Skeletal muscle tissue (tissue), 4 donors: ENCODE measurements around the gene SMG6. TPM values are rescaled to one million over a fixed set of nuclear protein-coding genes. Genes with fewer than 3 reads are reported as not detected.

ENCODE experiments used
- H3K27ac ChIP-seq: one replicate; pipeline ENCODE4 v1.7.0; 2013; ENCODE audit warnings: mild to moderate bottlenecking, low read depth, low read length, inconsistent platforms
- H3K27me3 ChIP-seq, 3 donors: one replicate each; pipeline ENCODE4 v1.7.0; 2013; ENCODE audit warnings: low read length in 3 of 3; ENCODE audit not compliant: control insufficient read depth in 3 of 3, insufficient read depth in 3 of 3
- H3K36me3 ChIP-seq, 3 donors: one replicate each; pipeline ENCODE4 v1.7.0; 2013; ENCODE audit warnings: low read length in 3 of 3; ENCODE audit not compliant: control insufficient read depth in 3 of 3, insufficient read depth in 3 of 3
- H3K4me1 ChIP-seq, 3 donors: one replicate each; pipeline ENCODE4 v1.7.0; 2013; ENCODE audit warnings: low read length in 3 of 3, mild to moderate bottlenecking in 3 of 3; ENCODE audit not compliant: control insufficient read depth in 3 of 3, insufficient read depth in 3 of 3
- H3K4me3 ChIP-seq, 3 donors: one replicate each; pipeline ENCODE4 v1.7.0; 2013; ENCODE audit warnings: low read length in 3 of 3
- H3K9ac ChIP-seq, 3 donors: one replicate each; pipeline ENCODE4 v1.7.0; 2013; ENCODE audit warnings: low read length in 3 of 3, mild to moderate bottlenecking in 3 of 3, moderate library complexity in 2 of 3, low read depth in 1 of 3
- H3K9me3 ChIP-seq, 3 donors: one replicate each; pipeline ENCODE4 v1.7.0; 2013; ENCODE audit warnings: low read length in 3 of 3; ENCODE audit not compliant: control insufficient read depth in 3 of 3
- total RNA-seq: library from RNA; depleted of rRNA; stranded (reverse); fragments of >200 nt; gene quantifications from one replicate; pipeline ENCODE4 v1.2.3, GENCODE V29; 2014
- donor health status: Osteomylitis.

Gene SMG6
- total RNA-seq, 1 donor from 2014 or later, result 13.6 TPM

- Histone ChIP-seq H3K27ac (peak overlapping the region; percentile 23), H3K9me3 (no peaks in the 10 kb centered on the region), H3K36me3 (no peaks in the 10 kb centered on the region)
Measured at GRCh38 chr17:2092253-2092652, 211.3 kb downstream of the SMG6 start.

DNA sequence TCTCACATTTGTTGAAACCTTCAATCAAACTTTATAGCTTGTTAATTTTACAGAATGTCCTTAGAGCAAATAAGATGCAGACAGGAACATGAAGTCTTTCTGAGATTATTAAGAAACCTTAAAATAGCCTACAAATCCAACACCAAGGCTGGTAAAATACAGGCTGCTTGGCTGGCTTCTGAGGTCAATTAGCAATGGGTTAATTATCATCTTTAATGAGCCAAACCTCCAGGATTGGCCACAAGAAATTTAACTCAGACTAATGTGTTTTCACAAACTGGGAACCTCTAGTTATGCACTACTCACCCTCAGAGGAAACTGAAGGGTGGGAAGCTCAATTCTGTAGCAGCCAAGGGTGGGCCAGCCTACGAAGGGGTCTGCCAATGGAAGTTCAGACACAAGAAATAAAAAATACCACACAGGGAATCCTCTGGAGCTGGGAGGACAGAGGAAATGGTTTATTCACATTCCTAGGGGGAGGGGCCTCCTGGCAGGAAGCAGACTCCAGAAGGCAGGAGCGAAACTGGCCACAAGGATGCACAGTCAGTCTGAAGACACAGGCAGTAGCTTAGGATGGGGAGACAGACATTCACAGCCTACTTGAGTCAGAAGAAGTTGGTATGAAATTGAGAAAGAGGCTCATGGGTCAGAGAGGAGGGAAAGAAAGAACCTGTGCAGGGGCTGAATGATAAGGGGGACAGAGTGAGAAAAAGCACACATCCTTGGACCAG, 212.6 kb downstream of the SMG6 start:
- H3K9me3 ChIP-seq, result no peaks in the 10 kb centered on the region
- H3K9ac ChIP-seq, result peak overlapping the region in 1 of 3 donors; percentile 63
- peak overlapping the region in 1 of 3 donors; percentile 31 for H3K4me3 ChIP-seq
- no peaks in the 10 kb centered on the region for H3K36me3 ChIP-seq
- peak overlapping the region; percentile 71 for H3K27ac ChIP-seq
- H3K4me1 ChIP-seq, result peaks cover 50 to 56% (median 51%) of the 10 kb centered on the region in 3 donors
- no peaks in the 10 kb centered on the region for H3K27me3 ChIP-seq

More at GRCh38 chr17:2092253-2092652, 211.3 kb downstream of the SMG6 start:
- Histone ChIP-seq H3K9ac (no peak overlapping the region), H3K27me3 (no peaks in the 10 kb centered on the region), H3K4me1 (peaks cover 37 to 43% (median 39%) of the 10 kb centered on the region in 3 donors), H3K4me3 (no peak overlapping the region)

DNA sequence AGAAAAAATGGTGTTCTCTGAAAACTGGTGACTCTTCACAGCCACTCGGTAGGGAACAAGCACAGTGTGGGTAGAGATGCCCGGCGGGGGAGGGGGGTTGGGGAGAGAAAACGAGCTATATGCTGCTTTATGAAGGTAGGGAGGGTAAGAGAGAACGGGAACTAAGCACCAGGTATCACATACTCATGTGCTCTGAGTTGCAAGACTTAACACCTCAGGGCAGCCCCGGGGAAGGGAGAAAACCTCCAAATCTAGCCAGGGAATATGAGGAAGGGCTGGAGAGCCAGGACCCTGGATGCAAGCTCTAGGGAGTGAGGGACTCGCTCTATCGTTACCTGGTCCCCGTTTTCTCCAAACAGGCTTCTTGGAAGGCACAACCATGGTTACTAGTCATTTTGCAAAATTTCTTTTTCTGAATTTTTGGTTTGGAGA, 213.4 kb downstream of the SMG6 start:
- H3K36me3 ChIP-seq, result no peaks in the 10 kb centered on the region
- H3K27me3 ChIP-seq, result no peaks in the 10 kb centered on the region
- peak overlapping the region; percentile 71 for H3K27ac ChIP-seq
- H3K4me3 ChIP-seq, result peak overlapping the region in 1 of 3 donors; percentile 31
- peaks cover 54 to 60% (median 54%) of the 10 kb centered on the region in 3 donors for H3K4me1 ChIP-seq
- peak overlapping the region in 1 of 3 donors; percentile 68 for H3K9ac ChIP-seq
- H3K9me3 ChIP-seq, result no peaks in the 10 kb centered on the region

GRCh38 chr17:2089021-2089422, 214.6 kb downstream of the SMG6 start:
- peaks cover 59 to 66% (median 61%) of the 10 kb centered on the region in 3 donors for H3K4me1 ChIP-seq
- peak overlapping the region; percentile 57 to 68 (median 58) for H3K9ac ChIP-seq

DNA sequence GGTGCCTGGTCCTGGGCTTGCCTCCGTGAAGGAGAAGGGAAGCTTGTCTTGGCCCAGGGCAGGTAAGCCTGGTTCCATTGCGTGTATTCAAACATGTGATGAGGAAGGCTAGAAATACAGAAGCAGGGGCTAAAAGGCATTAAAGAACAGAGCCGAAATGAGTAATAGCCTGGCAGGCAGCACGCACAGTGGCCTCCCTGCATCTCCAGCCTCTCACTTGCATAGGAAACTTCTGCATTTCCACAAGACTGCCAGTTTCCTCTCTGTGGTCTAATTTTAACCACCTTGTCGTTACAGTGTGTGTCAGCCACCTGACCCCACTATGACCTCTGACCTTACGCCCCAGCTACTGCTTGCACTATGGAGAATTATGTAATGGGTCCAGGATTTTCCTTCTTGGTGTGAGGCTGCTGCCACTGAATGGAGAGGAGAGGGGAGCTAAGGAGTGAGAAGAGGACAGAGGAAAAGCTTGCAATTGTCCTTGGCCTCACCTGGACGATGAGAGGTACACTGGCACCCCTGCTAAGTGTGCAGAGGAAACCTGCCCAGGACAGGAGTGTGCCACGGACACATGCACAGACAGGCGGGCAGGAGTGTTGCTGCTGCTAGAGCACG, 215.9 kb downstream of the SMG6 start:
- H3K36me3 ChIP-seq, result peaks cover 0 to 4% (median 2%) of the 10 kb centered on the region in 3 donors
- H3K9ac ChIP-seq, result peak overlapping the region in 2 of 3 donors; percentile 7 to 68
- peaks cover 72 to 78% (median 74%) of the 10 kb centered on the region in 3 donors for H3K4me1 ChIP-seq

More at GRCh38 chr17:2089021-2089422, 214.6 kb downstream of the SMG6 start:
- no peaks in the 10 kb centered on the region for H3K9me3 ChIP-seq
- peak overlapping the region; percentile 71 for H3K27ac ChIP-seq
- no peaks in the 10 kb centered on the region for H3K27me3 ChIP-seq
- peak overlapping the region in 2 of 3 donors; percentile 32 to 42 for H3K4me3 ChIP-seq
- H3K36me3 ChIP-seq, result no peaks in the 10 kb centered on the region

DNA sequence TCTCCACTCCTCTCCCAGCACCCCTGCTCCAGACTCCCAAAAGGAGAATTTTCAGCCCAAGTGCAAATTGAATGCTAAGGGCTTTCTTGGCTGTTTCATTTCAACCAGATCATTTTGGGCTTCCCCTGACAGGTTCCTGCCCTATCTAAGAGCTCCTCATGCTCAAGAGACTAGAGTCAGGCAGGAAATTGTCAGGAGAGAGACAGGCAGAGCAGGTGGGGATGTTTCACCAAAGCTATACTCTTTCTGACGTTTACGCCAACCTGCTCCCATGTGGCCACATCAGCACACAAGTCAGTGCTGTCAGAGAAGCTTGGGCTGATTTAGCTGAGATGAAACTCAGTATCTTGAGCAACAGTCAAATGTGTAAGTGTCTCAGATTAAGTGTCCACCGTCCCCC, 217.3 kb downstream of the SMG6 start:
- H3K36me3 ChIP-seq, result peaks cover 8 to 10% (median 8%) of the 10 kb centered on the region in 3 donors
- no peaks in the 10 kb centered on the region for H3K27me3 ChIP-seq
- H3K9ac ChIP-seq, result peak overlapping the region; percentile 5 to 66 (median 58)
- peak overlapping the region; percentile 83 for H3K27ac ChIP-seq
- peak overlapping the region in 1 of 3 donors; percentile 12 for H3K4me3 ChIP-seq
- no peaks in the 10 kb centered on the region for H3K9me3 ChIP-seq
- peaks cover 79 to 86% (median 80%) of the 10 kb centered on the region in 3 donors for H3K4me1 ChIP-seq

More for the DNA sequence above, 215.9 kb downstream of the SMG6 start:
- H3K27ac ChIP-seq, result peak overlapping the region; percentile 71
- H3K27me3 ChIP-seq, result no peaks in the 10 kb centered on the region
- H3K9me3 ChIP-seq, result no peaks in the 10 kb centered on the region
- peak overlapping the region in 1 of 3 donors; percentile 56 for H3K4me3 ChIP-seq

- no peaks in the 10 kb centered on the region for H3K9me3 ChIP-seq
- H3K4me1 ChIP-seq, result peaks cover 73 to 83% (median 75%) of the 10 kb centered on the region in 3 donors
- H3K4me3 ChIP-seq, result peak overlapping the region in 2 of 3 donors; percentile 22 to 27
- H3K9ac ChIP-seq, result peak overlapping the region; percentile 47 to 66 (median 57)
- H3K36me3 ChIP-seq, result peaks cover 14 to 15% (median 14%) of the 10 kb centered on the region in 3 donors
- H3K27ac ChIP-seq, result peak overlapping the region; percentile 83
- H3K27me3 ChIP-seq, result no peaks in the 10 kb centered on the region
Measured at GRCh38 chr17:2085648-2085949, 218.0 kb downstream of the SMG6 start.

GRCh38 chr17:2084766-2085647, 218.6 kb downstream of the SMG6 start:
- peaks cover 14 to 16% (median 15%) of the 10 kb centered on the region in 3 donors for H3K36me3 ChIP-seq
- H3K9ac ChIP-seq, result peak overlapping the region; percentile 54 to 74 (median 57)
- peaks cover 70 to 78% (median 71%) of the 10 kb centered on the region in 3 donors for H3K4me1 ChIP-seq
- no peaks in the 10 kb centered on the region for H3K9me3 ChIP-seq
- peak overlapping the region; percentile 83 for H3K27ac ChIP-seq
- H3K27me3 ChIP-seq, result no peaks in the 10 kb centered on the region
- H3K4me3 ChIP-seq, result peak overlapping the region; percentile 16 to 41 (median 27)

DNA sequence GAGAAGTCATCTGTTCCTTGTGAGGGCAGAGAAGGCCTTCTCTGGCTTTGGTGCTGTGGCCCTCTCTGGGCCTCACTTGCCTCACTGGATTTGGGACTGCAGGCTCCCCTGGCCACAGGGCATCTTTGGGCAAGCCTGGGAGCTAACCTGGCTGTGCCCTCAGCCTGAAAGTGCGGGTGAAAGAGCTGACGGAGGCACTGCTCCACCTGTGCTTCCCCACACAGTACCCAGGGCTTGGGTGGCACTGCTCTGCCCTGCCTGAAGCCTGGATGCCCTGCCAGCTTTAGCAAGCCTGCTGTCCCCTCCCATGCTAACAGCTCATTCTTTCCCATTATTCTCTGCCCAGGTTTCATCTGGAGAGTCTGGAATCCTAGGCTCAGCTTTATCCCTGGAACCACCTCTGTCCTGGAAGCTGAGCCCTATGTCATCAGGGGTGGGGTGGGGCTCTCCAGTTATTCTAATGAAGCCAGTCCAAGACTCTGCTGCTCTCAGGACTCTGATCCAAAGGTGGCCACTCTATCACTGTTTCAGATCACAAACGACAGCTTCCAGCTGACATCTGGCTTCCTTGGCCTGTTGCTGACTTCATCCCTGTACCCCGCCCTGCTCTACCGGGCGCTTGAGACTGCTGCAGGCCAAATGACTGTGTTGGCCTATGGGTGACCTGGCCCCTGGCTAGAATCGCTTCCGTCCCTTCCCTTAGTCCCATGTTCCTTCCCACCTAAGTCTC, 219.4 kb downstream of the SMG6 start:
- Histone ChIP-seq H3K27ac (peak overlapping the region; percentile 83), H3K4me1 (peaks cover 68 to 77% (median 70%) of the 10 kb centered on the region in 3 donors), H3K9ac (peak overlapping the region; percentile 54 to 74 (median 69)), H3K27me3 (no peaks in the 10 kb centered on the region), H3K4me3 (peak overlapping the region in 2 of 3 donors; percentile 16 to 41), H3K9me3 (no peaks in the 10 kb centered on the region), H3K36me3 (peaks cover 16 to 18% (median 16%) of the 10 kb centered on the region in 3 donors)
